SH-SY5Y (cell line): ENCODE results near the gene MOK.

Source experiments
- GATA2 ChIP-seq: IDR thresholded peaks from 2 replicates; pipeline ENCODE4 v1.6.1; 2011; ENCODE audit warnings: mild to moderate bottlenecking, low read depth, low read length
- GATA3 ChIP-seq: IDR thresholded peaks from 2 replicates; pipeline ENCODE4 v1.6.1; 2011; ENCODE audit warnings: low read depth, mild to moderate bottlenecking, low read length, moderate library complexity

DNA sequence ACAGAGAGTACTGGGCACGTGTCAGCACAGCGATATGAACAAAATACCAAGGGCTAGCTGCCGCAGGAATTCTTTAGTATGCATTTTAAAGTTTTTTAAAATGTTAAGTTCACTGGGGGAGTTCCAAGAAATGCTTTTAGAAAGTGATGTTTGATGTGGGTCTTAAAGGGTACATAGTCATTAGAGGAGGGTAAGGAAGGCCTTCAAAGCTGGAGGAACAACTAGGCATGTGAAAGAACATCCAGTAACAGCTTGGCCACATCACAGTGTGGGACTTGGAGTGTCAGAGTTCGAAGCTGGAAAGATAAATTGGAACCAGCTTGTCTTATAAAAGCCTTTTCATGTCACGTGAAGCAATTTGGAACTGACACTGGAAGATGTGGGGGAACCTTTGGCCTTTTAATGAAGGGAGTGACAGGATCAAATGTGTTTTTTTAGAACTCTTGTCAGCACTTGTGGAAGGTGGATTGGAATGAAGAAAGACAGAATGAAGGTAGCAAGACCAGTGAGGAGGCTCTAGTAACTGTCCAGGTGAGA lies 107.6 kb downstream of the MOK start:
- TF ChIP-seq GATA3 (no peak), GATA2 (no peak)
